Breast epithelium (tissue), 4 donors: ENCODE measurements around the gene TRMT44. TPM values are rescaled to one million over a fixed set of nuclear protein-coding genes. Genes with fewer than 3 reads are reported as not detected.
A peak's percentile ranks its signal among the peaks of the same experiment; 100 is the strongest.

Experiments
- DNase-seq, 2 donors: peaks; one replicate each; pipeline ENCODE4 v3.0.0-alpha.2; 2019; ENCODE audit warnings: low spot score in 2 of 2
- H3K27ac ChIP-seq, 2 donors: fragments of 200-600 bp; sonication (generic) in 1 of 2; one replicate each; pipeline ENCODE4 v1.5.1; 2016 to 2019; ENCODE audit warnings: mild to moderate bottlenecking in 1 of 2
- H3K27me3 ChIP-seq, 2 donors: fragments of 200-600 bp; sonication (generic) in 1 of 2; one replicate each; pipeline versions ENCODE4 v1.5.1 to v1.6.0; 2017 to 2019; ENCODE audit warnings: control low read depth in 1 of 2, mild to moderate bottlenecking in 1 of 2
- H3K36me3 ChIP-seq: fragments of 200-600 bp; one replicate; pipeline ENCODE4 v1.5.1; 2019
- H3K4me1 ChIP-seq, 2 donors: fragments of 200-600 bp; sonication (generic); one replicate each; pipeline ENCODE4 v1.5.1; 2016 to 2019; ENCODE audit warnings: control low read depth in 1 of 2
- H3K4me3 ChIP-seq, 3 donors: fragments of 200-600 bp; sonication (generic); 1 replicate in 2 of 3; 2 replicates in 1 of 3; pipeline ENCODE4 v1.5.1; 2016 to 2019; ENCODE audit warnings: mild to moderate bottlenecking in 3 of 3, moderate library complexity in 2 of 3
- H3K9me3 ChIP-seq, 2 donors: fragments of 200-600 bp; sonication (generic) in 1 of 2; one replicate each; pipeline ENCODE4 v1.5.1; 2016 to 2019; ENCODE audit warnings: control low read depth in 1 of 2
- CTCF ChIP-seq, 3 donors: fragments of 450-650 bp; IDR thresholded peaks; one replicate each; pipeline ENCODE4 v1.5.1; 2016 to 2017; ENCODE audit warnings: antibody characterized with exemption in 3 of 3, mild to moderate bottlenecking in 3 of 3, moderate library complexity in 3 of 3
- POLR2A ChIP-seq: fragments of 450-650 bp; IDR thresholded peaks from one replicate; pipeline ENCODE4 v1.6.1; 2016; ENCODE audit warnings: antibody characterized with exemption, mild to moderate bottlenecking, moderate library complexity
- POLR2AphosphoS5 ChIP-seq, 3 donors: sonication (generic); formaldehyde crosslinking; IDR thresholded peaks; one replicate each; pipeline ENCODE4 v1.6.1; 2017; ENCODE audit warnings: antibody characterized with exemption in 3 of 3
- intact Hi-C: fragments of 100-400 bp; cut with DNase I; formaldehyde crosslinking; loops from one replicate; pipeline ENCODE4 v1.15.1; 2023; ENCODE audit warnings: low total_unique reads
- total RNA-seq, 3 donors: library from RNA; depleted of rRNA; stranded (reverse); fragments of >200 nt; gene quantifications; one replicate each; pipeline ENCODE4 v1.1.0, GENCODE V29; 2016

The TRMT44 gene
- total RNA-seq, 3 donors from 2014 or later: 24.6 to 47.7 (median 28.2) TPM

GRCh38 chr4:8427761-8428287, 12.8 kb upstream of the TRMT44 start:
- intact Hi-C loops: no loop called here
- TF ChIP-seq POLR2AphosphoS5 (IDR thresholded peaks at IDR 0.05): no peak
- no peak for TF ChIP-seq POLR2A
- no peak for TF ChIP-seq CTCF (IDR thresholded peaks at IDR 0.05)
- Histone ChIP-seq H3K4me1 (peaks cover 0 to 21% of the 10 kb centered on the region in 2 donors), H3K9me3 (no peaks in the 10 kb centered on the region), H3K4me3 (peak overlapping the region; percentile 78 to 98 (median 89)), H3K27me3 (no peaks in the 10 kb centered on the region), H3K27ac (peak overlapping the region; percentile 91 to 94), H3K36me3 (no peaks in the 10 kb centered on the region)
- peak; percentile 66 to 67 for DNase-seq

DNA sequence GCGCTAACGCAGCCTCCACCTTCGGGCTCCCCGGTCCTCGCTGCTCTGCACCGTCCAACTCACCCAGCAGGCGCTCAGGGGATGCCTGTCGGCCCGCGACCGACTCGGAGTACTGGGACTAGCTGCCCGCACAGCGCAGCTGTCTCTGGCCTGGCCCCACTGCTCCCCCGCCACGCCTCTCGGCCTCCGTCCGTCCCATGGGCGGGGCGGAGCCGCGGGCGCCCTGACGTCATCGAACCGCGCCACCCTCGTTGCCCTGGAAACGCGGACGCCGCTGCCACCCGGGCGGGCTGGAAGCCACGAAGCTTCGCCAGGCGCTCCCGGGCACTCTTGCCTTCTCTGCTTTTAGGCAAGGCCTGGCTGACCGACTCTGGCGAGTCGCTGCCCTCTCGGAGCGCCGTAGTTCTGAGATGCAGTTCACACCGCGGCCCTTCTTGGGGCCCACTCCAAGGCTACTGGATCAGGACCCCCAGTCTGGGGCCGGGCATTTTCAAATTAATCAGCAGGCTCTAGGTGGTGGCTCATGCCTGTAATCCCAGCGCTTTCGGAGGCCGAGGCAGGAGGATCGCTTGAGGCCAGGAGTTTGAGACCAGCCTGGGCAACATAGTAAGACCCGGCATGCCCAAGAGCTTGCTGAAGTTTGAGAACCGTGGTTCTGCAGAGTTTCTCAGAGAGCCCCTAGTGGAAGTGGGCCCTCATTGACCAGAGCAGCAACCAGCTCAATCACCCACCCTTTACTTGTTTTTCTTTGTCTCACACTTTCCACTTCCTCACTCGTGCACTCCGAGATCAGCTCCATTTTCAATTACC, 12.1 kb upstream of the TRMT44 start:
- intact Hi-C loops: no loop called here
- H3K27ac ChIP-seq: peak overlapping the region; percentile 91 to 94

DNA sequence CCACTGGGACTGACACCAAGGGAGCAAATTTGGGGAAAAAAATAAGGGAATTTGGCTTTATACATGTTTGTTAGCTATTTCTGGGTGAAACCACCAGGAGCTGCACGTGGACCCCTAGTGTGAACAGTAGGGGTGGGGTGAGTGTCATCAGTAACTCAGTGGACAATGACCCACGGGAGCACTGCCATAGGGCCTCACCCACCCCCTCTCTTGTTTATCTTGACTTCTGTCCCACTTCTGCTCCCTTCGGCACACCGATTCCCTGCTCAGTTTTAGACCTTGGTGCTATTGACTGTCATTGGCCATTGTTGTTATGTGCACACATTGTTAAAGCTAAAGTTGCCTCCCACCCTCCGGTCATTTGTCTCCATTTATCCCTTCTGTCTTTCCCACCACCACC, 9.0 kb upstream of the TRMT44 start:
- intact Hi-C loops: no loop called here
- DNase-seq: no peak
- H3K27ac ChIP-seq: no peak overlapping the region
- H3K27me3 ChIP-seq: no peaks in the 10 kb centered on the region
- no peaks in the 10 kb centered on the region for H3K9me3 ChIP-seq
- no peak overlapping the region for H3K4me3 ChIP-seq
- no peaks in the 10 kb centered on the region for H3K36me3 ChIP-seq
- TF ChIP-seq POLR2A: no peak
- no peak for TF ChIP-seq CTCF (IDR thresholded peaks at IDR 0.05)
- no peak for TF ChIP-seq POLR2AphosphoS5 (IDR thresholded peaks at IDR 0.05)
- H3K4me1 ChIP-seq: peaks cover 0 to 17% of the 10 kb centered on the region in 2 donors

More for the DNA sequence above, 12.1 kb upstream of the TRMT44 start:
- peak overlapping the region; percentile 78 to 98 (median 89) for H3K4me3 ChIP-seq
- peak; percentile 87 to 95 for DNase-seq
- no peaks in the 10 kb centered on the region for H3K9me3 ChIP-seq
- peak; percentile 83 to 91 (median 88) for TF ChIP-seq POLR2AphosphoS5 (IDR thresholded peaks at IDR 0.05)
- peak in 1 of 3 donors; percentile 16 for TF ChIP-seq CTCF (IDR thresholded peaks at IDR 0.05)
- TF ChIP-seq POLR2A: peak; percentile 78
- peaks cover 0 to 21% of the 10 kb centered on the region in 2 donors for H3K4me1 ChIP-seq
- no peaks in the 10 kb centered on the region for H3K27me3 ChIP-seq
- H3K36me3 ChIP-seq: no peaks in the 10 kb centered on the region

- H3K27ac ChIP-seq: peak overlapping the region; percentile 35 to 69
- DNase-seq: no peak
- no peak overlapping the region for H3K4me3 ChIP-seq
- intact Hi-C loops: no loop called here
- H3K36me3 ChIP-seq: no peaks in the 10 kb centered on the region
- H3K9me3 ChIP-seq: no peaks in the 10 kb centered on the region
- TF ChIP-seq CTCF (IDR thresholded peaks at IDR 0.05) (no peak), POLR2A (no peak), POLR2AphosphoS5 (IDR thresholded peaks at IDR 0.05) (no peak)
- H3K27me3 ChIP-seq: no peaks in the 10 kb centered on the region
- peaks cover 0 to 11% of the 10 kb centered on the region in 2 donors for H3K4me1 ChIP-seq
Measured at GRCh38 chr4:8433136-8433535, 7.4 kb upstream of the TRMT44 start.
